HG02852 (cell line): ENCODE measurements around the gene MIER3.

ENCODE experiments used
- ATAC-seq: cut with Tn5 transposase; IDR thresholded peaks from one replicate; pipeline ENCODE4 v1.9.1; 2021; ENCODE audit warnings: mild to moderate bottlenecking, moderate library complexity; ENCODE audit not compliant: unreplicated experiment

The MIER3 gene

DNA sequence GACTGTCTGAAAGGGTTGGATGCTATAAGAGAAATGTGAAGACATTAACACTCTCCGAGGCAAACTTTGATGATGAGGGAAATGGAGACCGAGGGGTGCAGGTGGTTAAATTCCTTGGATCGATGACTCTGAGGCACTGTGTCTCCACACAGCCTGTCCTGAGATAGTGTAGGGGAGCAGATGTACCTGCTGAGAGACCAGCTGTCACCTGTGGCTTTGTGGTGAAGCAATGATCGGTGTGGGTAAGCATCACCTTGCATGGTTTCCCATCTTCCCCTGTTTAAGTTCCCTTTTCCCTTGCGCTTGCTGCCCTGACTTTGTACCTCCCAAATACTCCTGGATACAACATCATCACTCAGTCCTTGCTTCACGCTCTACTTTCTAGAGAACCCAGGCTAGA, 9.8 kb upstream of the MIER3 start:
- ATAC-seq, result no peak

- no peak for ATAC-seq
Measured at GRCh38 chr5:56959326-56959725, 7.4 kb upstream of the MIER3 start.

DNA sequence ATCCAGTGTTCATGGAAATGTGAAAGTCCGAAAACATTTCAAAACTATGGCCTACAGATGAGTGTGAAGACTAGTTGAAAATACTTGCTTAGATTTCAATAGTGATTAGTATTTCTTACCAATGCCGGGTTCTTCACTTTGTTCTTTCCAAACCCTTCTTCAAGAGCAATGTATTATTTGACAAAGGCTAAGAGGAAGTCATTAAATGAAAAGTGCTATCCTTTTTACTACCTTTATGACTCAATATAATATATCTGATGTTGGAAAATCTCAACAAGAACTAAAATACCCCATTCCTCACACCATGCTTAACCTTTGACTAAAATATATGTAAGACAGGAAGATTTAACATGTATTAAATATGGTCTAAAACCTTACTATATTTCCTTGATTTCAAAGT, 6.7 kb upstream of the MIER3 start:
- no peak for ATAC-seq

DNA sequence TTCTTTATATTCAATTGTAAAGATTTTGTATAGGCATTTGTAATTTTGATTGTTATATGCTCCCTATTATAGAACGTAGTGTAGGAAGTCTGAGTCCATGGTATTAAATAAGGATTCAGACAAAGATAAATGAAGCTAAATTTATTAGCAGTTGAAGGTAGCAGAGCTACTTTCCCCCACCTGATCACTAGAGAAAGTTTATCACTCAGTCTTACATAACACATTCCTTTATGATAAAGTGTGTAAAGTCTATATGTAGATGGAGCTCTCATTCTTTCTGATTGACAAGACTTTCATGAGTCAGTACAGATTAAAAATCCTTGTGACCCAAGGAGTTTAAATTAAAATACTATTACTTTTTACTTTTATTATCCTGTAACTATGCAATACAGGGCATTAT, 2.3 kb upstream of the MIER3 start:
- no peak for ATAC-seq

- peak; percentile 52 for ATAC-seq
Measured at GRCh38 chr5:56951126-56951945, 587 bp downstream of the MIER3 start.

- ATAC-seq, result peak; percentile 41
Measured at GRCh38 chr5:56950626-56951125, 1.2 kb downstream of the MIER3 start.

- no peak for ATAC-seq
Measured at GRCh38 chr5:56947052-56947451, 4.9 kb downstream of the MIER3 start.

DNA sequence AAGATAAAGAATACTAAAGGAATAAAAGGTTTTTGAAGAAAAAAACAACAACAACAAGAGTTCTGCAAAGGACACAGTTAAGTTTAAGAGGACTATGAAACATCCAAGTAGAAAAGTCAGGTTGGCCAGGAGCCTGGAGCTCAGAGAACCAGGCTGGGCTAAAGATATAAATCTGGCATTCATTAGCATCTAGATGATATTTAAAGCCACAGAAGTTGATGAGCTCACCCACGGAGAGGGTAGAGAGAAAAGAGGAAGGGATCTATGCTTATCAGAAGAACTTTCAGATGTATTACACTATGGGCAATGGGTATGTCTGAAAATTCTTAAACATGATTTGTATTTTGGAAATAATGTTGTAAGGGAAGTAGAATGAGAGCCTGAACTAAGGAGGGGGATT, 9.9 kb downstream of the MIER3 start:
- ATAC-seq, result no peak

- ATAC-seq, result no peak
Measured at GRCh38 chr5:56938858-56939257, 13.1 kb downstream of the MIER3 start.

- ATAC-seq, result no peak
Measured at GRCh38 chr5:56934325-56934724, 17.6 kb downstream of the MIER3 start.

GRCh38 chr5:56922922-56923321, 29.0 kb downstream of the MIER3 start:
- ATAC-seq, result no peak

DNA sequence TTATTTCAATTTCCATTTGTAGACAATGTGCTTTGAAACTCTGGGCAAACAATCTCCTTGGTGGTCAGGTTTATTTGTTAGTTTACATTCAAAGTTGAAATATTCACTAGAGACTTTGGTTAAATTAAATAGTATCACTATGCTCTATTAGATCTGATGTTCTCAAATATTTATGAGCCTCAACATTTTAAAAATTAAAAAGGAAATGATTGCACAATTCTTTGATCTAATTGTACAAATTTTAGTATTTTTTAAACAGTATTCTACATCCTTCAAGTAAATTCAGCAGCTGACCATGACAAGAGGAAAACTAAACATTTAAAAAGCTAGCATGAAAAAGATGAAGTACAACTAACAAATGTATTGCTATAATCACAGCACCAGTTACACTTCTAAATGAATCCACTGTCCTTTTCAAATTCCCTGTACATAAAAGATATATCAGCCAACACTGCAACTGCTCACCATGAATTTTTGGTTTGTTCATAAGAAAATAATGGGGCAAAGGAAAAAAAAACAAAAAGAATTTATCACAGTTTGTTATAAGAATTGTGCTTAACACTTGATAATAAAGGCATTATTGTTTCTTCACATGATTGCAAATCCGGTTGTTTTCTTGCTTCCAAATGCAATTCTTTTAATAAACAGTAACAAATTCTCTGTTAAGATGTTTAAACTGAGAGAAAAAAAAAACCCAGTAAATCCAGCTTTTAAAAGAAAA, 31.8 kb downstream of the MIER3 start:
- ATAC-seq, result no peak

GRCh38 chr5:56918054-56918453, 33.9 kb downstream of the MIER3 start:
- ATAC-seq, result no peak

DNA sequence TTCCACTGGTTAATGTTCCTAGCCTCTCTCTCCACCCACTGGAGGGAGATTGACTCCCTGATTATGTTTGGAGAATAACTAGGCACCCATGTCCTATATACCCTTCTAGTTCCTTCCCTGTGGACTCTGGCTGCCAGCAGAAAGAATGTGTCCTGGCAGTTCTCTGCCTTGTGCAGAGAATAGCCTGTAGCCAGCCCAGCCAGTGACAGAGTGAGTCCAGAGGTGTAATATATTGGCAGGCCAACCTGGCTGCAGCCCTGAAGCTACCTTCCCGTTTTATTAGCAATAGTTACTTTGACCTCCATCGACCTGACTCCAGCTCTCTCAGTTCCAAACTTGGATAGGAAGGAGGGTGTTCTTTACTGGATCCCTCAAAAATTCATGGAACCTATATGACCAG, 34.4 kb downstream of the MIER3 start:
- ATAC-seq, result no peak

DNA sequence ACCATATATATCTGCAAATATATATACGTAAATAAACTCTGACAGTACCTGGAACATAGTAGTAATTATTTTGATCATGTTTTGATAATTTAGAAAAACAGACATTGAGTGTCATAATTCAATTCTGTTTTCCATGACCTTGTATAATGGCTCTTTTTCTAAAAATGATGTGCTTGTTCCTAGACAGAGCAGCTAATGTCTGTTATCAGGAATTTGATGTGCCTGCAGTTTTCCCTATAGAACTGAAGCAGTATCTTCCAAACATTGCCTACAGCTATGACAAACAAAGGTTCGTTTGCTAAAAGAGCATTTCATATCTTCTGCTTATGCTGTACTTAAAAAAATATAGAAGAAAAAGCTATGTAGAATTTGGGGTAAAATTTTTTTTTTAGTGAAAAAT, 37.2 kb downstream of the MIER3 start:
- ATAC-seq, result no peak

DNA sequence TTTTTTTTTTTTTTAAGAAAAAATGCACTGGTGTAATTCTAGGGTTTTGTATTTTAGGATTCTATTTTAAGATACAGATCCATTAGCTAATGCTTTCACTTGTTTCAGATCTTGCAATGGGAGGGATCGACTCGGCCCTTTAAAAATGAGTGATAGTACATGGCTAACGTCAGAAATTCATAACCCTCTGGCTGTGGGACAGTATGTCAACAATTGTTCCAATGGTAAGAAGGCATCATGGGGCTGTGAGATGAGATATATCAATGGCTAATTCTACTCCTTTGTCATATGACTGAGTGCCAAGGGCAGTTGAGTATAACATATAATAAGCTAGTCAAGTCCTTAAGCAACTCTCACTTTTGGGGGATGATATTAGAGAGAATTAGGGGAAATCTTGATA, 38.2 kb downstream of the MIER3 start:
- no peak for ATAC-seq

- ATAC-seq, result peak; percentile 29
Measured at GRCh38 chr5:56910210-56910965, 41.5 kb downstream of the MIER3 start.

- peak; percentile 87 for ATAC-seq
Measured at GRCh38 chr5:56909294-56910209, 42.4 kb downstream of the MIER3 start, which contains the start of gene SETD9. TSS of gene SETD9 (plus strand) at chr5:56909596. CDS start at chr5:56909646, 50 bp downstream.

GRCh38 chr5:56908942-56909293, 43.0 kb downstream of the MIER3 start:
- peak; percentile 41 for ATAC-seq

DNA sequence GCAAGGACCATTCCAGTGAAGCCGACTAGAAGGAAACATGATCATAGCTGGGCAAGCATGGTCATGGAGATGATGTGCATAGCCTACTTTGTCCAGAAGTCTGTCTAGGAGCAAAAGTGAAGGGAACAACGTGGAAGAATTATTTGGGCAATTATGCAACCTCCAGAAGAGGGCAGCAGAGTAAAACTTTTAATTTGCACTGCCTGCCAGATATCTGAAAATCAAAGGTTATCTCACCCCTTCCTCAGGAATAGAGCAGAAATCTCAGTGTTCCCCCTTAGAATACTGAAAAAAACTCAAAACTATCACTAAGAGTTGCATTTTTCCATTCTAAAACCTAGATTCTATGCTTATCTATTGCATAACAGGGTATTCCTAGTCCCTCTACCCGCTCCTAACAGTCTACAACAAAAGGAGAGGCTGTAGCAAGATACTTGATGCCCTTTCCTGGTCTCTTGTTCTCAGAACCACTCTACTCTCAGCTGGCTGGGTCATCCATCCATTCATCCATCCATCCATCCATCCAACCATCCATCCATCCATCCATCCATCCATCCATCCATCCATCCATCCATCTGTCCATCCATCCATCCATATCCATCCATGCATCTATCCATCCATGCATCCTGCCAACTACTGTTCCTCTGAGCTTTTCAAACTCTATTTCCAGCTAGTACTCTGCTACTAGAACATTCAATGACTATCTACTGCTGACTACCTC, 50.9 kb downstream of the MIER3 start:
- ATAC-seq, result no peak
